ENCODE results near the gene IFT88.

DNA sequence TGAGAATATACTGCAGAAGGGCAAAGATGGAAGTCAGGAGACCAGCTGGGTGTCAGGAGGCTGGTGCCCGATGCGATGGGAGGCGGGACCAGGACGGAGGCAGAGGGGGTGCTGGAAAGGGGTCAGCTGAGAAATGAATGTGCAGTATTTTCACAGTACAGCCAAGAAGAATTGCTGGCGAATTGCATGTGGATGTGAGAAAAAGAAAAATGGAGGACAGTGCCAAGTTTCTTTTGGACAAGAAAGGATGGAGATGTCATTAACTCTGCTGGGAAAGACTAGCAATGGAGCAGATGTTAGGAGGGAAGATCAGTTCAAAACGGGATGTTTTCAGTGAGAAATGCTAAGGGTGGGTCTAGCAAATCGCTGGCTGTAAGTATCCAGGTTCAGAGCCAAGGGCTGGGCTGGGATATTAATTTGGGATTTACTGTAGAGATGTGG, 48.3 kb upstream of the IFT88 start:
- no peak for TF ChIP-seq POLR2A (IDR thresholded peaks at IDR 0.05; ENCODE audit: low read depth, low read length)
- no peak for TF ChIP-seq POLR2AphosphoS5 (IDR thresholded peaks at IDR 0.05; ENCODE audit: low read depth, low read length)
- no peak for TF ChIP-seq TAF1 (IDR thresholded peaks at IDR 0.05; ENCODE audit: borderline replicate concordance, low read depth, low read length)
